ENCODE measurements around the gene FMN2.

FMN2 gene

DNA sequence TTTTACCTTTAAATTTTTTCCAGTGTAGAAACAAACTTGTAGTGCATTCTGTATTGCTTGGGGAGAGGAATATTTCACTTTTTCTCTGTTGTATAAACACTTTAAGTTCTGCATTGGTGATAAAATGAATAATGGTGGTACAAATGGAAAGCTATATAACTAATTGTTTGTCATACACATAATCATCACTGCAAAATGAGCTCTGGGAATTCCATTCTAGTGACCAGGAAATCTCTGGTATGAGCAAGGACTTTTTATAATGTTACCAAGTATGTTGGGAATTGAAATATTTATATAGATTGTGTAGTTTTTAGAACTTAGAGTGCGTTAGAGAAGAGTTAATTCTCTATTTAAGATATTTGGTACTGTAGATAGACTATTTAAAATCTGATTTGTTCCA, 5.0 kb upstream of the FMN2 start:
- H3K4me3 ChIP-seq (ENCODE audit: low read depth, low read length) = no peak overlapping the region
- TF ChIP-seq, protein P1, sequence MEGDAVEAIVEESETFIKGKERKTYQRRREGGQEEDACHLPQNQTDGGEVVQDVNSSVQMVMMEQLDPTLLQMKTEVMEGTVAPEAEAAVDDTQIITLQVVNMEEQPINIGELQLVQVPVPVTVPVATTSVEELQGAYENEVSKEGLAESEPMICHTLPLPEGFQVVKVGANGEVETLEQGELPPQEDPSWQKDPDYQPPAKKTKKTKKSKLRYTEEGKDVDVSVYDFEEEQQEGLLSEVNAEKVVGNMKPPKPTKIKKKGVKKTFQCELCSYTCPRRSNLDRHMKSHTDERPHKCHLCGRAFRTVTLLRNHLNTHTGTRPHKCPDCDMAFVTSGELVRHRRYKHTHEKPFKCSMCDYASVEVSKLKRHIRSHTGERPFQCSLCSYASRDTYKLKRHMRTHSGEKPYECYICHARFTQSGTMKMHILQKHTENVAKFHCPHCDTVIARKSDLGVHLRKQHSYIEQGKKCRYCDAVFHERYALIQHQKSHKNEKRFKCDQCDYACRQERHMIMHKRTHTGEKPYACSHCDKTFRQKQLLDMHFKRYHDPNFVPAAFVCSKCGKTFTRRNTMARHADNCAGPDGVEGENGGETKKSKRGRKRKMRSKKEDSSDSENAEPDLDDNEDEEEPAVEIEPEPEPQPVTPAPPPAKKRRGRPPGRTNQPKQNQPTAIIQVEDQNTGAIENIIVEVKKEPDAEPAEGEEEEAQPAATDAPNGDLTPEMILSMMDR (IDR thresholded peaks at IDR 0.05; ENCODE audit: control insufficient read depth, extremely low read depth, insufficient read depth) = no peak
- DNase-seq (ENCODE audit: low read depth) = no peak

DNA sequence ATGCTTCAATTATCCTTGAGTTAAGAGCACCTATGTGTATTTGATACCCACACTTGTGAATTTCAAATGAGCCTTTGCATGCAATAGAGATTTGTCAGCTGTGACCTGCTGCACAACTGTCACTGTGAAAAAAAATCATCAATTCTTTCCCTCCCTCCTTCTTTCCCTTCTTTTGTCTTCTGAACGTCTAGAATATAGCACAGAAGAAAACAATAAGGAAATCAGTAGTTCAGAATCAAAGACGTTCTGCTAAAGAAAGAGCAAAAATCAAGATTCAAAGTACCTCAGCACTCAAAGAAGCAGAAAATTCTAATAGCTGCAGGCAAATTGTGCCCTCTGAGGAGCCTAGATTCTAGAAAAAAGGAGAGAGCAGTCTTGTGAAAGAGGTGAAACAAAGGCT, 1.7 kb upstream of the FMN2 start:
- TF ChIP-seq, protein P1 (IDR thresholded peaks at IDR 0.05; ENCODE audit: control insufficient read depth, extremely low read depth, insufficient read depth) = no peak
- H3K4me3 ChIP-seq (ENCODE audit: low read depth, low read length) = no peak overlapping the region
- no peak for DNase-seq (ENCODE audit: low read depth)

DNA sequence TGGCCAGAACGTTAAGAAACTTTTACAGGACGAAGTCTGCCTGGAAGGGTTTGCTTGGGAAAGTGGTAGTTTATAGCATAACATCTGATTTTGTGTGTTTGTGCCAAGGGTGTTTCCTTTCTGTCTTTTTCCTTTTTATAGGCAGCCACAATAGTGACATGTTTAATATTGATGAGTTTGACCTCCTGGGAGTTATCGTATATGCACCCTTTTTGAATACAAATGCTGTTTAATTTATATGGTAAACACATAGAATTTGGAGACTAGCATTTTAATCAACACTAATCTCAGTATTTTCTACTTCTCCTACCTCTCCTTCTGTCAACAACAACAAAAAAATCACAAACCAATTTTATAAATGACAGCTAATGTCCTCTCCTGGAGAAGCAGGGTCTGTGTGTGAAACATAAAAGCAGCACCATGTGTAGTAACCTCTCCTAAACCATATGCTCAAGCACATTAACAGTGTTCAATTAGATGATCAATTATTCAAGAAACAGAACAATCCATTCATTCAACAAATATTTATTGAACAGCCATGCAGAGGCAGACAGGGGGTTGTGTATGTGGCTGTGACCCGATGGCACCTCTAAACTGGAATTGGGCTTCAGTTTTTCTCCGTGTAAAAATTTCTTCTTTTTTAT, 604 bp upstream of the FMN2 start:
- no peak overlapping the region for H3K4me3 ChIP-seq (ENCODE audit: low read depth, low read length)
- DNase-seq (ENCODE audit: low read depth) = no peak
- TF ChIP-seq, protein P1 (IDR thresholded peaks at IDR 0.05; ENCODE audit: control insufficient read depth, extremely low read depth, insufficient read depth) = no peak

DNA sequence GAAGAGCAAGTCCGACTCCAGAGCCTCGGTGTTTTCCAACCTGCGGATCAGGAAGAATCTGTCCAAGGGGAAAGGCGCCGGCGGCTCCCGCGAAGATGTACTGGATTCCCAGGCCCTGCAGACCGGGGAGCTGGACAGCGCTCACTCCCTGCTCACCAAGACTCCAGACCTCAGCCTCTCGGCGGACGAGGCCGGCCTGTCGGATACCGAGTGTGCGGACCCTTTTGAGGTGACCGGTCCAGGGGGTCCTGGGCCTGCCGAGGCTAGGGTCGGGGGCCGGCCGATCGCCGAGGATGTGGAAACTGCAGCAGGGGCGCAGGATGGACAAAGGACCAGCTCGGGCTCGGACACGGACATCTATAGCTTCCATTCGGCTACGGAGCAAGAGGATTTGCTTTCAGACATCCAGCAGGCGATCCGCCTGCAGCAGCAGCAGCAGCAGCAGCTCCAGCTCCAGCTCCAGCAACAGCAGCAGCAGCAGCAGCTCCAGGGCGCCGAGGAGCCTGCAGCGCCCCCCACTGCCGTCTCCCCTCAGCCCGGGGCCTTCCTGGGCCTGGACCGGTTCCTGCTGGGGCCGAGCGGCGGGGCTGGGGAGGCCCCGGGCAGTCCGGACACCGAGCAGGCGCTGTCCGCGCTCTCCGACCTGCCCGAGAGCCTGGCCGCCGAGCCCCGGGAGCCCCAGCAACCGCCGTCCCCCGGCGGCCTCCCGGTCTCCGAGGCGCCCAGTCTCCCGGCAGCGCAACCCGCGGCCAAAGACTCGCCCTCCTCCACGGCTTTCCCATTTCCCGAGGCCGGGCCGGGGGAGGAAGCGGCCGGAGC, 827 bp downstream of the FMN2 start:
- TF ChIP-seq, protein P1 (IDR thresholded peaks at IDR 0.05; ENCODE audit: control insufficient read depth, extremely low read depth, insufficient read depth) = no peak
- no peak for DNase-seq (ENCODE audit: low read depth)
- H3K4me3 ChIP-seq (ENCODE audit: low read depth, low read length) = no peak overlapping the region

DNA sequence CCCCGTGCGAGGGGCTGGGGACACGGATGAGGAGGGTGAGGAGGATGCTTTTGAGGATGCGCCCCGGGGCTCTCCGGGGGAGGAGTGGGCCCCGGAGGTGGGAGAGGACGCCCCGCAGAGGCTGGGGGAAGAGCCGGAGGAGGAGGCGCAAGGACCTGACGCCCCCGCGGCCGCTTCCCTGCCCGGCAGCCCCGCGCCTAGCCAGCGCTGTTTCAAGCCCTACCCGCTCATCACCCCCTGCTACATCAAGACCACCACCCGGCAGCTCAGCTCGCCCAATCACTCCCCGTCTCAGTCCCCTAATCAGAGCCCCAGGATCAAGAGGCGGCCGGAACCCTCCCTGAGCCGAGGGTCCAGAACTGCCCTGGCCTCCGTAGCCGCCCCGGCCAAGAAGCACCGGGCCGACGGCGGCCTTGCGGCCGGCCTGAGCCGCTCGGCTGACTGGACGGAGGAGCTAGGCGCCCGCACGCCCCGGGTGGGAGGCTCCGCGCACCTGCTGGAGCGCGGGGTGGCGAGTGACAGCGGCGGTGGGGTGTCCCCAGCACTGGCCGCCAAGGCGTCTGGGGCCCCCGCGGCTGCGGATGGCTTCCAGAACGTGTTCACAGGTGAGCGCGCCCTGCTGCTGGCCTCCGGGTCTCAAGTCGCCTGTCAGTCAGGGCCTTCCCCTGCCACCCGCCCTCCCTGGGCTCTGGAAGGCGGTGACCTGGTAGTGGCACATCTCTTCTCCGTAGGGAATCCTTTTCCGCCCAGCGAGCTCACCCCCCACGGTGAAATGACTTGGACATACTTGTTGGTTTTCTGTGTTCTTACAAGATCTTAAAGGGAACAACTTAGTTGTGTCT, 1.7 kb downstream of the FMN2 start:
- no peak overlapping the region for H3K4me3 ChIP-seq (ENCODE audit: low read depth, low read length)
- TF ChIP-seq, protein P1 (IDR thresholded peaks at IDR 0.05; ENCODE audit: control insufficient read depth, extremely low read depth, insufficient read depth) = no peak
- DNase-seq (ENCODE audit: low read depth) = no peak

DNA sequence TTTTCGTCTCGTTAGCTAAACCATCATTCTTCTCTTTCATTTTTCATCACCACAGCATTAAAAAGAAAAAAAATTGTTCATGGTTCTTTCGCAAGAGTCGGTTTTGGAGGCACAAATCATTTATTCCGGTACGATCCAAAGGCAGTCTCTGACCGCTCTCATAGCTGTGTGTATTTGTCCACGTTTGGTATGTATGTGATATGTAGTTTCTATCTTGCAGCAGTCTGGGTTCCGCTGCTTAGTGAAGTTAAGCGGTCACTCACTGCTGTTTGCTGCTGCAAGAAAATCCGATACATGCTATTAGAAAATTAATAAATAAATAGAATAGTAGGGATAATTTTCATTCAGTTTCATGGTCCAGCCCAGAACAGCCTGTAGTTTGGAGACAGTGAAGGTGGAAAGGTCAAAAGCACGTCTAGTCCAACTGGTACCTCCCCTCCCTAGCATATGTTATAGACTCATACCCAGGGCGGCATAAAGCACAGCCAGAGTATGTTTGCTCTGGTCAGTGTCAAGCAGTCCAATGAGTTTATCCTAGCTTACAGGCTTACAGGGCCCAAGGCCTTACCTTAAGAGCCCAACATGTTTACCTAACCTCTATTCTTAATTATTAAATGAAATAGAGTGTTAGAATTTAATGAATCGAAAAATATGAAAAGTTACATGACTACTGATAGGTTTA, 2.5 kb downstream of the FMN2 start:
- TF ChIP-seq, protein P1 (IDR thresholded peaks at IDR 0.05; ENCODE audit: control insufficient read depth, extremely low read depth, insufficient read depth) = no peak
- H3K4me3 ChIP-seq (ENCODE audit: low read depth, low read length) = no peak overlapping the region
- DNase-seq (ENCODE audit: low read depth) = no peak

Data from LNCaP clone FGC (cell line).